GM12878 (cell line): ENCODE results near the gene TLNRD1. TPM values are rescaled to one million over a fixed set of nuclear protein-coding genes. Genes with fewer than 3 reads are reported as not detected.

ENCODE experiments used
- RBBP5 ChIP-seq: fragments of 200-600 bp; sonication (generic); conservative IDR thresholded peaks from 2 replicates; pipeline ENCODE4 v1.6.1; 2016
- RFX5 ChIP-seq: IDR thresholded peaks from 2 replicates; pipeline ENCODE4 v1.6.1; 2011; ENCODE audit warnings: low read depth, low read length, improper control_type of control experiment
- ZNF384 ChIP-seq: IDR thresholded peaks from 2 replicates; pipeline ENCODE4 v1.6.1; 2012; ENCODE audit warnings: low read depth, mild to moderate bottlenecking, low read length, improper control_type of control experiment, borderline replicate concordance
- ZZZ3 ChIP-seq: IDR thresholded peaks from 2 replicates; pipeline ENCODE4 v1.6.1; 2011; ENCODE audit warnings: low read depth; ENCODE audit not compliant: control insufficient read depth, insufficient read length
- polyA plus RNA-seq, 11 experiments: library from polyadenylated mRNA; depleted of rRNA in 4 of 11; unstranded in 6 of 11; stranded (reverse) in 5 of 11; fragments of >200 nt; fragmentation: Nextera tagmentation in 4 of 11; fragmentation: Illumina TruSeq in 1 of 11; extraction: Ambion mirVana in 4 of 11; extraction: Trizol in 1 of 11; gene quantifications; 1 replicate in 1 of 11; 2 replicates in 10 of 11; pipeline versions ENCODE4 v1.2.1 to v1.2.3, GENCODE V29; 2011 to 2016; ENCODE audit warnings: inconsistent platforms in 2 of 11, missing spikeins in 2 of 11, low read depth in 1 of 11
- total RNA-seq, 4 experiments: library from RNA; depleted of rRNA in 3 of 4; stranded (reverse); fragments of >200 nt in 3 of 4; fragmentation: Illumina TruSeq in 1 of 4; extraction: Trizol in 1 of 4; gene quantifications; 2 replicates each; pipeline versions ENCODE4 v1.2.1 to v1.2.3, GENCODE V29; 2013 to 2021
- TF ChIP-seq, protein P1 (sequence below): fragments of 450-650 bp; IDR thresholded peaks from 2 replicates; pipeline ENCODE4 v1.6.1; 2017; ENCODE audit warnings: antibody characterized with exemption, mild to moderate bottlenecking, moderate library complexity
- TF ChIP-seq, protein P2 (sequence below): fragments of 450-650 bp; IDR thresholded peaks from 2 replicates; pipeline ENCODE4 v1.6.1; 2017; ENCODE audit warnings: mild to moderate bottlenecking, moderate library complexity

Gene TLNRD1
- total and polyA plus RNA-seq, 10 of the 15 experiments (the other 5 are each of a cell fraction or from before 2014, with no cell fraction given), result 2.5 to 44.8 (median 9.1) TPM

DNA sequence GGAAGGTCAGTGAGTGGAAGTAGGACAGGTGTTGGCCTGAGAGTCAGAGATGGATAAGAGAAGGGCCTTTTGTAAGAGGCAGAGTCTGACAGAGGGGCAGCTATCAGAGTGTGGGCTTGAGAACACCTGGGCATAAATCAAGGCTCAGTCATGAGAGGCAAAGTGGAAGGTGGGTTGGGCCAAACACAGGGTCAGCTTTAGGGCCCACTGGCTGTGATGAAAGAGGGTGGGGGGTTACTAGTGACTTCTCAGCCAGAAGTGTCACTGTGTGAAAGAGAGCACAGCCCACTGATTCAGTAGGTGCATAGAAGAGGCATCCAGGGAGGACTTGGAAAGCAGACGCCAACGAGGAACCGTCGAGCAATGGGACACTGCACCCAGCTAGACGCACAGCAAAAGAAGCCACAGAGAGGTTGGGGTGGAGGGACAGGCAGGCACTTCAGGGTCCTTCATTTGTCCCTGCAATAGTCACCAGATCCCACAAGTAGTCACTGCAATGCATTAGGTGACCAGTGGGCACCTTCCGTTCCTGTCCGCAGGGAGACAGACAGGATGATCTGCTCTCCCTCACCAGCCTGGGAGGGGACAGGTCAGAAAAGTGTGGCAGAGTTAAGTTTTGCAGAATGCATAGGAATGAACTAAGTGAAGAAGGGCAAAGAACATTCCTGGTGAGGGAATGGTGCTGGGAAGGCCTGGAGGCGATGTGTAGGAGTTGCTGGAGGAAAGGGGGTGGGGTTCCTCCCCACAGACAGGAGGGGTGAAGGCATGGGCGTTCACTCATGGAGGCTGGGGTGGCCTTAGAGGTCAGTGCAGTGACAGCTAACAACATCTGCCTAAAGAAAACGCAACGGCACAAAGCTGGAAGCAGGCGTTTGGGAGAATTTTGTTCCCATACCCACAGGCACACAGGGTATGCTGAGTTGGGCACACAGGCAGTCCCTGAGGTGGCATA, 47.4 kb upstream of the TLNRD1 start (continued):
- TF ChIP-seq, protein P1, sequence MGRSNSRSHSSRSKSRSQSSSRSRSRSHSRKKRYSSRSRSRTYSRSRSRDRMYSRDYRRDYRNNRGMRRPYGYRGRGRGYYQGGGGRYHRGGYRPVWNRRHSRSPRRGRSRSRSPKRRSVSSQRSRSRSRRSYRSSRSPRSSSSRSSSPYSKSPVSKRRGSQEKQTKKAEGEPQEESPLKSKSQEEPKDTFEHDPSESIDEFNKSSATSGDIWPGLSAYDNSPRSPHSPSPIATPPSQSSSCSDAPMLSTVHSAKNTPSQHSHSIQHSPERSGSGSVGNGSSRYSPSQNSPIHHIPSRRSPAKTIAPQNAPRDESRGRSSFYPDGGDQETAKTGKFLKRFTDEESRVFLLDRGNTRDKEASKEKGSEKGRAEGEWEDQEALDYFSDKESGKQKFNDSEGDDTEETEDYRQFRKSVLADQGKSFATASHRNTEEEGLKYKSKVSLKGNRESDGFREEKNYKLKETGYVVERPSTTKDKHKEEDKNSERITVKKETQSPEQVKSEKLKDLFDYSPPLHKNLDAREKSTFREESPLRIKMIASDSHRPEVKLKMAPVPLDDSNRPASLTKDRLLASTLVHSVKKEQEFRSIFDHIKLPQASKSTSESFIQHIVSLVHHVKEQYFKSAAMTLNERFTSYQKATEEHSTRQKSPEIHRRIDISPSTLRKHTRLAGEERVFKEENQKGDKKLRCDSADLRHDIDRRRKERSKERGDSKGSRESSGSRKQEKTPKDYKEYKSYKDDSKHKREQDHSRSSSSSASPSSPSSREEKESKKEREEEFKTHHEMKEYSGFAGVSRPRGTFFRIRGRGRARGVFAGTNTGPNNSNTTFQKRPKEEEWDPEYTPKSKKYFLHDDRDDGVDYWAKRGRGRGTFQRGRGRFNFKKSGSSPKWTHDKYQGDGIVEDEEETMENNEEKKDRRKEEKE, result no peak
- TF ChIP-seq ZNF384 (no peak), RFX5 (no peak), ZZZ3 (no peak), RBBP5 (no peak)
- TF ChIP-seq, protein P2, sequence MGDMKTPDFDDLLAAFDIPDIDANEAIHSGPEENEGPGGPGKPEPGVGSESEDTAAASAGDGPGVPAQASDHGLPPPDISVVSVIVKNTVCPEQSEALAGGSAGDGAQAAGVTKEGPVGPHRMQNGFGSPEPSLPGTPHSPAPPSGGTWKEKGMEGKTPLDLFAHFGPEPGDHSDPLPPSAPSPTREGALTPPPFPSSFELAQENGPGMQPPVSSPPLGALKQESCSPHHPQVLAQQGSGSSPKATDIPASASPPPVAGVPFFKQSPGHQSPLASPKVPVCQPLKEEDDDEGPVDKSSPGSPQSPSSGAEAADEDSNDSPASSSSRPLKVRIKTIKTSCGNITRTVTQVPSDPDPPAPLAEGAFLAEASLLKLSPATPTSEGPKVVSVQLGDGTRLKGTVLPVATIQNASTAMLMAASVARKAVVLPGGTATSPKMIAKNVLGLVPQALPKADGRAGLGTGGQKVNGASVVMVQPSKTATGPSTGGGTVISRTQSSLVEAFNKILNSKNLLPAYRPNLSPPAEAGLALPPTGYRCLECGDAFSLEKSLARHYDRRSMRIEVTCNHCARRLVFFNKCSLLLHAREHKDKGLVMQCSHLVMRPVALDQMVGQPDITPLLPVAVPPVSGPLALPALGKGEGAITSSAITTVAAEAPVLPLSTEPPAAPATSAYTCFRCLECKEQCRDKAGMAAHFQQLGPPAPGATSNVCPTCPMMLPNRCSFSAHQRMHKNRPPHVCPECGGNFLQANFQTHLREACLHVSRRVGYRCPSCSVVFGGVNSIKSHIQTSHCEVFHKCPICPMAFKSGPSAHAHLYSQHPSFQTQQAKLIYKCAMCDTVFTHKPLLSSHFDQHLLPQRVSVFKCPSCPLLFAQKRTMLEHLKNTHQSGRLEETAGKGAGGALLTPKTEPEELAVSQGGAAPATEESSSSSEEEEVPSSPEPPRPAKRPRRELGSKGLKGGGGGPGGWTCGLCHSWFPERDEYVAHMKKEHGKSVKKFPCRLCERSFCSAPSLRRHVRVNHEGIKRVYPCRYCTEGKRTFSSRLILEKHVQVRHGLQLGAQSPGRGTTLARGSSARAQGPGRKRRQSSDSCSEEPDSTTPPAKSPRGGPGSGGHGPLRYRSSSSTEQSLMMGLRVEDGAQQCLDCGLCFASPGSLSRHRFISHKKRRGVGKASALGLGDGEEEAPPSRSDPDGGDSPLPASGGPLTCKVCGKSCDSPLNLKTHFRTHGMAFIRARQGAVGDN, result no peak
